KMS-11 (cell line): ENCODE results near the gene LURAP1L.

Source experiments
- H2AFZ ChIP-seq: fragments of 200-600 bp; sonication (generic); 2 replicates; pipeline ENCODE4 v1.6.1; 2016; ENCODE audit warnings: antibody characterized with exemption, mixed run types, low read depth
- H3K27ac ChIP-seq: fragments of 200-600 bp; sonication (generic); 2 replicates; pipeline ENCODE4 v1.6.1; 2016; ENCODE audit warnings: mild to moderate bottlenecking, mixed run types
- H3K27me3 ChIP-seq: fragments of 200-600 bp; sonication (generic); 2 replicates; pipeline ENCODE4 v1.6.1; 2017; ENCODE audit warnings: mild to moderate bottlenecking, low read depth, mixed run types, moderate library complexity; ENCODE audit not compliant: insufficient read depth
- H3K36me3 ChIP-seq: fragments of 200-600 bp; sonication (generic); 2 replicates; pipeline ENCODE4 v1.6.1; 2017; ENCODE audit warnings: mild to moderate bottlenecking, mixed run types; ENCODE audit not compliant: insufficient read depth
- H3K4me1 ChIP-seq: fragments of 200-600 bp; sonication (generic); 2 replicates; pipeline ENCODE4 v1.6.1; 2016; ENCODE audit warnings: mild to moderate bottlenecking, low read depth, mixed run types; ENCODE audit not compliant: poor library complexity, severe bottlenecking
- H3K4me2 ChIP-seq: fragments of 200-600 bp; sonication (generic); 2 replicates; pipeline ENCODE4 v1.7.0; 2016; ENCODE audit warnings: mild to moderate bottlenecking, mixed run types
- H3K4me3 ChIP-seq: fragments of 200-600 bp; sonication (generic); IDR thresholded peaks from 2 replicates; pipeline ENCODE4 v1.6.1; 2017; ENCODE audit warnings: low read depth, low read length, mixed read lengths; ENCODE audit not compliant: insufficient read depth
- H3K79me2 ChIP-seq: fragments of 200-600 bp; sonication (generic); 2 replicates; pipeline ENCODE4 v1.6.1; 2016; ENCODE audit warnings: low read depth, mixed run types; ENCODE audit not compliant: insufficient read depth
- H3K9ac ChIP-seq: fragments of 200-600 bp; sonication (generic); 2 replicates; pipeline ENCODE4 v1.6.1; 2016; ENCODE audit warnings: mild to moderate bottlenecking, mixed run types
- H4K20me1 ChIP-seq: fragments of 200-600 bp; sonication (generic); 2 replicates; pipeline ENCODE4 v1.6.1; 2016; ENCODE audit warnings: mild to moderate bottlenecking, mixed run types; ENCODE audit not compliant: insufficient read depth
- TF ChIP-seq, protein P1 (sequence below): fragments of 200-600 bp; sonication (generic); conservative IDR thresholded peaks from 2 replicates; pipeline ENCODE4 v1.6.1; 2017; ENCODE audit warnings: low read depth, mild to moderate bottlenecking, antibody characterized with exemption, low read length, moderate library complexity, mixed read lengths

The LURAP1L gene

DNA sequence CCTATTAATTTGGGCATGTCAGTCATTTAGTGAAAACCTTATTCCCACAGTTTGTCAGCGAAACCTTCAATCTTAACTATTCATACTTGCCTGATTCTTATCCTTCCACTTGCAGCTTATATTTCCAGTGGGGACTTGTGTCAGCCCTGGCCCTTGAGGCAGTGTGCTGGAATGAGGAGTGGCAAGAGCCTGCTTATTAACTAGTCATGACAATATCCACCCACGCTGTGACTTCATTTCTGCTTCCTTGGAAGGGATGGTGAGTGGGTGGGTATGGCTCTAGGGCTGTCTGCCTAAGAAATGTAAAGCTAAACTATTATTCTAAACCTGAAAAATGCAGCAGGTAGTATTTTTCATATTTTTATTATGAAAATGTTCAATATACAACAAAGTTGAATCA lies 34.0 kb upstream of the LURAP1L start:
- H3K4me3 ChIP-seq: no peak overlapping the region
- no peaks in the 10 kb centered on the region for H4K20me1 ChIP-seq
- no peaks in the 10 kb centered on the region for H3K27me3 ChIP-seq
- no peak overlapping the region for H2AFZ ChIP-seq
- peaks cover 41% of the 10 kb centered on the region for H3K4me1 ChIP-seq
- no peak overlapping the region for H3K9ac ChIP-seq
- TF ChIP-seq, protein P1, sequence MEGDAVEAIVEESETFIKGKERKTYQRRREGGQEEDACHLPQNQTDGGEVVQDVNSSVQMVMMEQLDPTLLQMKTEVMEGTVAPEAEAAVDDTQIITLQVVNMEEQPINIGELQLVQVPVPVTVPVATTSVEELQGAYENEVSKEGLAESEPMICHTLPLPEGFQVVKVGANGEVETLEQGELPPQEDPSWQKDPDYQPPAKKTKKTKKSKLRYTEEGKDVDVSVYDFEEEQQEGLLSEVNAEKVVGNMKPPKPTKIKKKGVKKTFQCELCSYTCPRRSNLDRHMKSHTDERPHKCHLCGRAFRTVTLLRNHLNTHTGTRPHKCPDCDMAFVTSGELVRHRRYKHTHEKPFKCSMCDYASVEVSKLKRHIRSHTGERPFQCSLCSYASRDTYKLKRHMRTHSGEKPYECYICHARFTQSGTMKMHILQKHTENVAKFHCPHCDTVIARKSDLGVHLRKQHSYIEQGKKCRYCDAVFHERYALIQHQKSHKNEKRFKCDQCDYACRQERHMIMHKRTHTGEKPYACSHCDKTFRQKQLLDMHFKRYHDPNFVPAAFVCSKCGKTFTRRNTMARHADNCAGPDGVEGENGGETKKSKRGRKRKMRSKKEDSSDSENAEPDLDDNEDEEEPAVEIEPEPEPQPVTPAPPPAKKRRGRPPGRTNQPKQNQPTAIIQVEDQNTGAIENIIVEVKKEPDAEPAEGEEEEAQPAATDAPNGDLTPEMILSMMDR: no peak
- H3K4me2 ChIP-seq: no peak overlapping the region
- H3K36me3 ChIP-seq: no peaks in the 10 kb centered on the region
- no peak overlapping the region for H3K27ac ChIP-seq
- H3K79me2 ChIP-seq: no peaks in the 10 kb centered on the region

DNA sequence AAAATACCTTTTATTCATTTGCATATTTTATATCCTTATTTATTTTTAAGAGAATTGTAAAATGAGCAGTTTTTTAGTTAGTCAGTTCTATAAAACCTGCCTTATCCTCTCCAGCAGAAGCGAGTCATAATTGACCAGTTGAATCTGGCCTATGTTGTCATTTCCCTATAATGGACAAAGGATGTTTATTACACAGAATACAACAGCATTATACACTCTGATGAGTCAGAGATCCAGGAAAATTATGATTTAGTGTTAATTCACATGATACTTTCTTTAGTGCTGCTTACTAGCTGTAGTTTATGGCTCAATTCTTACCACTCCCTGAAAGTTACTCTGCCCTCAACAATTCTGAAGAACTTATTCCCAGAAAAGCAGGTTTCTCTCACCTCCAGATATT lies 26.8 kb upstream of the LURAP1L start:
- H3K9ac ChIP-seq: no peak overlapping the region
- H2AFZ ChIP-seq: no peak overlapping the region
- no peak overlapping the region for H3K27ac ChIP-seq
- H3K4me3 ChIP-seq: no peak overlapping the region
- H3K4me1 ChIP-seq: no peaks in the 10 kb centered on the region
- no peaks in the 10 kb centered on the region for H3K79me2 ChIP-seq
- no peak overlapping the region for H3K4me2 ChIP-seq
- TF ChIP-seq, protein P1: no peak
- H3K36me3 ChIP-seq: no peaks in the 10 kb centered on the region
- no peaks in the 10 kb centered on the region for H3K27me3 ChIP-seq
- H4K20me1 ChIP-seq: no peaks in the 10 kb centered on the region

GRCh38 chr9:12748954-12749353 lies 25.9 kb upstream of the LURAP1L start:
- no peak overlapping the region for H3K4me2 ChIP-seq
- H3K27ac ChIP-seq: no peak overlapping the region
- no peaks in the 10 kb centered on the region for H3K4me1 ChIP-seq
- no peaks in the 10 kb centered on the region for H3K36me3 ChIP-seq
- TF ChIP-seq, protein P1: no peak
- no peak overlapping the region for H2AFZ ChIP-seq
- H4K20me1 ChIP-seq: no peaks in the 10 kb centered on the region
- H3K79me2 ChIP-seq: no peaks in the 10 kb centered on the region
- H3K4me3 ChIP-seq: no peak overlapping the region
- H3K27me3 ChIP-seq: no peaks in the 10 kb centered on the region
- no peak overlapping the region for H3K9ac ChIP-seq

DNA sequence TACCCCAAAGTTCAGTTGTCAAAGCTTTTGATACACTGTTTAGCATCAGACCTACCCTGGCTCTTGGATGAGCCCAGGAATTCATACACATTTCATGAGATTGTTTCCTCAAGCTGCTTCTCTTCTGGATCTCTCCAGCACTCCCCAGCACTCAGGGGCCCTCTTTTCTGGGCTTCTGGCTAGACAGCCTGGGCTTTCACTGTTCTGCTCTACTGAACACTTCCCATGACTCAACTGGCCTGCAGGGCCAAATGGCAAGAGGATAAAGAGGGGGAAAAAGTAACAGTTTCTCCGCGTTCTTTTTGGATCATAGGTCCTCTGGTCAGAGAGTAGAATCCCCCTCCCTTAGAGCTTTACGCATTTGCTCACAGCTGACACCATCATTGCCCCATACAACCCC lies 20.9 kb upstream of the LURAP1L start:
- Histone ChIP-seq H3K27ac (no peak overlapping the region), H3K36me3 (no peaks in the 10 kb centered on the region), H2AFZ (no peak overlapping the region), H3K79me2 (no peaks in the 10 kb centered on the region), H3K27me3 (no peaks in the 10 kb centered on the region), H3K4me2 (no peak overlapping the region), H3K4me1 (no peaks in the 10 kb centered on the region), H3K9ac (no peak overlapping the region), H3K4me3 (no peak overlapping the region), H4K20me1 (no peaks in the 10 kb centered on the region)
- TF ChIP-seq, protein P1: no peak
